ENCODE data around the gene KNSTRN.

The KNSTRN gene

GRCh38 chr15:40366457-40367370 is 15.8 kb upstream of the KNSTRN start:
- DNase-seq = no peak

GRCh38 chr15:40367371-40367685 is 15.2 kb upstream of the KNSTRN start:
- no peak for DNase-seq

GRCh38 chr15:40367686-40368611 is 14.6 kb upstream of the KNSTRN start:
- DNase-seq = peak; percentile 81

GRCh38 chr15:40368719-40369473 is 13.6 kb upstream of the KNSTRN start:
- no peak for DNase-seq

- no peak for DNase-seq
Observed at GRCh38 chr15:40369474-40369869, 13.0 kb upstream of the KNSTRN start.

- DNase-seq = no peak
Observed at GRCh38 chr15:40369971-40370370, 12.6 kb upstream of the KNSTRN start.

- DNase-seq = no peak
Observed at GRCh38 chr15:40372981-40373380, 9.5 kb upstream of the KNSTRN start.

GRCh38 chr15:40377606-40378005 is 4.9 kb upstream of the KNSTRN start:
- no peak for DNase-seq

GRCh38 chr15:40379374-40379773 is 3.1 kb upstream of the KNSTRN start:
- no peak for DNase-seq

- no peak for DNase-seq
Observed at GRCh38 chr15:40379853-40380252, 2.7 kb upstream of the KNSTRN start.

- DNase-seq = no peak
Observed at GRCh38 chr15:40380636-40381035, 1.9 kb upstream of the KNSTRN start.

GRCh38 chr15:40381818-40382529 is 547 bp upstream of the KNSTRN start:
- no peak for DNase-seq

- no peak for DNase-seq
Observed at GRCh38 chr15:40386480-40386879, 4.0 kb downstream of the KNSTRN start.

GRCh38 chr15:40388941-40389823 is 6.7 kb downstream of the KNSTRN start:
- DNase-seq = no peak

GRCh38 chr15:40389824-40390595 is 7.5 kb downstream of the KNSTRN start:
- DNase-seq = no peak

- DNase-seq = no peak
Observed at GRCh38 chr15:40392986-40393948, 10.7 kb downstream of the KNSTRN start.

GRCh38 chr15:40397688-40398412 is 15.3 kb downstream of the KNSTRN start:
- DNase-seq = no peak

- no peak for DNase-seq
Observed at GRCh38 chr15:40398413-40398873, 15.9 kb downstream of the KNSTRN start.

GRCh38 chr15:40399370-40399769 is 16.8 kb downstream of the KNSTRN start:
- DNase-seq = no peak

All from activated effector memory CD4-positive, alpha-beta T cell treated with Interleukin-2 at 50 U/mL for 16 hours (primary cell).